Measurements from ENCODE around the gene DYRK4. TPM values are rescaled to one million over a fixed set of nuclear protein-coding genes. Genes with fewer than 3 reads are reported as not detected.

Gene DYRK4
- total RNA-seq, 2 experiments from 2014 or later, result 35.0 TPM

DNA sequence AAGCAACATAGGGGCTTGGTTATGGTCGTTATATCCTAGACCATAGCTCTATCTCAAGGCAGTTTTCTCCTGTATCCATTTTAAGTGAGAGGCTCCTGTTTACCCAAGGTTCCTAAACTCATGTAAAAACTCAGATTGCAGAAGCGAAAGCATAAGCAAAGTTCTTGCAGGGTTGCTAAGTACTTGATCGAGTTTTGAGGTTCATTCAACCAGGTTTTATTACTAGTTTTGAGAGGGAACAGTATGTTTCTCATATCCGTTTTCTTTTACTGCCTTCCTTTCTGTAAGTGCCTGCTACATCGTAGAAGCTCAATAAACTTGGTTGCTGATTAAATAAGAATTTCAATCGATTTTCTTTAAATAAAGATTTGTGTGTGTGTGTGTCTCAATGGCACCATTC lies 81.7 kb downstream of the DYRK4 start:
- DNase-seq (no peak), ATAC-seq (no peak)
- Mint-ChIP-seq H3K4me3 (no peak overlapping the region), H3K27ac (no peak overlapping the region), H3K36me3 (ENCODE audit: low read depth) (no peaks in the 10 kb centered on the region), H3K4me1 (ENCODE audit: low read depth) (peaks cover 2% of the 10 kb centered on the region), H3K9me3 (no peaks in the 10 kb centered on the region), H3K27me3 (peaks cover 2% of the 10 kb centered on the region)
- TF ChIP-seq, protein P1, sequence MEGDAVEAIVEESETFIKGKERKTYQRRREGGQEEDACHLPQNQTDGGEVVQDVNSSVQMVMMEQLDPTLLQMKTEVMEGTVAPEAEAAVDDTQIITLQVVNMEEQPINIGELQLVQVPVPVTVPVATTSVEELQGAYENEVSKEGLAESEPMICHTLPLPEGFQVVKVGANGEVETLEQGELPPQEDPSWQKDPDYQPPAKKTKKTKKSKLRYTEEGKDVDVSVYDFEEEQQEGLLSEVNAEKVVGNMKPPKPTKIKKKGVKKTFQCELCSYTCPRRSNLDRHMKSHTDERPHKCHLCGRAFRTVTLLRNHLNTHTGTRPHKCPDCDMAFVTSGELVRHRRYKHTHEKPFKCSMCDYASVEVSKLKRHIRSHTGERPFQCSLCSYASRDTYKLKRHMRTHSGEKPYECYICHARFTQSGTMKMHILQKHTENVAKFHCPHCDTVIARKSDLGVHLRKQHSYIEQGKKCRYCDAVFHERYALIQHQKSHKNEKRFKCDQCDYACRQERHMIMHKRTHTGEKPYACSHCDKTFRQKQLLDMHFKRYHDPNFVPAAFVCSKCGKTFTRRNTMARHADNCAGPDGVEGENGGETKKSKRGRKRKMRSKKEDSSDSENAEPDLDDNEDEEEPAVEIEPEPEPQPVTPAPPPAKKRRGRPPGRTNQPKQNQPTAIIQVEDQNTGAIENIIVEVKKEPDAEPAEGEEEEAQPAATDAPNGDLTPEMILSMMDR (IDR thresholded peaks at IDR 0.05), result no peak
- intact Hi-C loops (cut with micrococcal nuclease), result no loop called here
- POLR2A ChIA-PET, result no interaction called here
- CTCF ChIA-PET, result interaction anchor here (1.2 to 1.6 kb wide), 3 partner anchors 9 to 114 kb away, joined by 3 read pairs; no protein-coding TSS in a partner anchor

DNA sequence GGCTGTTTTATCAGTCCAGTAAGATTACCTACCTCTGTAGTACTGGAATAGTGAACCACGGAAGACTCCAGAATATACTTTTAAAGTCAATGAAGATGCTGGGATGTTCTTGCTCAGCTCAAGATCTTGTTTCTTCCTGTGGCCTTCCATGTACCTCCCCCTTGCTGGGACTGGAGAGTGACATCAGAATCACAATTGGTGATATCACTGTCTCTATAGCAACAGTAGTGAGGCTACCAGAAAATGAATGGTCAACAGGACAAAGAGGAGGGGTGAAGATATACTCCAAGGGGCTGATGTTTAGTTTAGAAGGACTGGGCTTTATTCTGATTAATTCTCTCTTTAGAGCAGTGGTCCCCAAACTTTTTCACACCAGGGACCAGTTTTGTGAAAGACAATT lies 83.0 kb downstream of the DYRK4 start:
- DNase-seq (no peak), ATAC-seq (no peak)
- no peak overlapping the region for H3K4me3 Mint-ChIP-seq
- TF ChIP-seq, protein P1 (IDR thresholded peaks at IDR 0.05), result no peak
- POLR2A ChIA-PET, result no interaction called here
- no peak overlapping the region for H3K27ac Mint-ChIP-seq
- H3K9me3 Mint-ChIP-seq, result no peaks in the 10 kb centered on the region
- no peaks in the 10 kb centered on the region for H3K36me3 Mint-ChIP-seq (ENCODE audit: low read depth)
- H3K27me3 Mint-ChIP-seq, result no peaks in the 10 kb centered on the region
- CTCF ChIA-PET, result interaction anchor here (1.6 kb wide), 1 partner anchor 39 kb away, joined by 3 read pairs; no protein-coding TSS in a partner anchor
- intact Hi-C loops (cut with micrococcal nuclease), result no loop called here
- H3K4me1 Mint-ChIP-seq (ENCODE audit: low read depth), result peaks cover 7% of the 10 kb centered on the region

DNA sequence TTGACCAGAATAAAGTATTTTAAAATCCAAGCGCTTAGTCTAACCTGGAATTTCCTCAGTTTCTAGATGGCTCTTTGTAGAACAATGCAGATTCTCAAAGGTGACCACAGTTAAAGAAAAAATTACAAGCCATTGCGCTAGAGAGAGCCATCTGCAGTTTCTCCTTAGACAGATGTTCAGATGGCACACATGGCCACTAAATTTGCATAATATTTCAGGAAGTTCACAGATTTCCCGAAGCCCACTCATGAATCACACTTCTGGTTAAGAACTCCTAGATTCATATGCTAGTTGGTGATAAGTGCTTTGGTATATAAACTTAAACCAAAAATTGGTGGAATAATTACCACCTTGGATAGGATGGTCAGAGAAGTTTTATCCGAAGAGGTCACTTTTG lies 86.1 kb downstream of the DYRK4 start:
- intact Hi-C loops (cut with micrococcal nuclease), result no loop called here

DNA sequence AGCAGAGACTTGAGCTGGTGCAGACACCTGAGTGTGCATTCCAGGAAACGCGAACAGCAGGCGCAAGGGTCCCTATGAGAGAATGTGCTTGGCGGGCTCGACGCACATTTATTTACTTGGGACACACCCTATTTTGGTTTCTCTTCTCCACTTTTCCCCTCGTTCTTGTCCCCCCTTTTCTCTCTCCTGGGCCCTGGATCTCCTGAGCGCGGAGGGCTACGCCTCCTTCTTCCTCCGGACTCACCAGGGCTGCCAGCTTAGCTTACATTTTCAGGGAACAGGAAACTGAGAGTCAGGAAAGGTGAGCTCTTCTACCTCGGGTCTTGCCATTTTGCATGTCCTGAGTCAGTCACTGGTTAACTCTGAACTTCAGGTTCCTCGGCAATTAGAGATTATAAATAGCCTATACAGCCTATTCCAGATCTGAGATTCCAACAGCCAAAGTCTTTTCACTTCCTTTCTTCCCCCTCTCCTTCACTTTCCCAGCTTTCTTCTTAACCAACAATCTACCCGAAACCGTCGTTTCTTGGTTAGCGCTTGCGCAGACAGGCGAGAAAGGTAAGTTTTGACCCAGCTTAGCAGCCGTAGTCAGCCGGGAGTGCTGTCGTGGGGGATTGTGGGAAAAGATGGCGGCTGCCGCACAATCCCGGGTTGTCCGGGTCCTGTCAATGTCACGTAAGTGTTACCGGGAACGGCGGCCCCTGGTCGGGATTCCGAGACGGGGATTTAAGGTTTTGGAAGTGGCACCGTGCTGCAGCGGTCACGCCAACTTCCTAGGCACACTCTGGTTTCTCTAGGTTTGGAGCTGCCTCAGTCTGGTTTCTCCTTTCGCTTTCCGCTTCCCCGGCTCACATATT lies 86.7 kb downstream of the DYRK4 start, which contains the start of the genes AKAP3 and NDUFA9:
Gene AKAP3 (minus strand): TSS at position 551 of the 857 bp plus-strand sequence. CDS start 10,855 bp downstream, outside the sequence.
Gene NDUFA9 (plus strand): TSS at position 614 of the 857 bp plus-strand sequence. CDS start 13 bp downstream, at position 627.
- TF ChIP-seq, protein P1 (IDR thresholded peaks at IDR 0.05), result no peak
- Mint-ChIP-seq H3K4me1 (ENCODE audit: low read depth) (peaks cover 34% of the 10 kb centered on the region), H3K27ac (peak within 1 kb of the TSS; percentile 93), H3K36me3 (ENCODE audit: low read depth) (no peaks in the 10 kb centered on the region), H3K9me3 (no peaks in the 10 kb centered on the region), H3K27me3 (no peaks in the 10 kb centered on the region), H3K4me3 (peak within 1 kb of the TSS; percentile 91)
- intact Hi-C loops (cut with micrococcal nuclease), result no loop called here
- ChIA-PET CTCF (interaction anchor here (1.1 to 2.0 kb wide), 4 partner anchors 13 to 207 kb away, joined by 3 to 6 read pairs (median 4); no protein-coding TSS in a partner anchor), POLR2A (interaction anchor here (0.6 to 1.9 kb wide), 9 partner anchors 9 to 597 kb away, joined by 3 to 8 read pairs (median 4); no protein-coding TSS in a partner anchor)
- DNase-seq (peak; percentile 86), ATAC-seq (peak; percentile 96)

More for the DNA sequence above, 86.1 kb downstream of the DYRK4 start:
- no peak for ATAC-seq
- Mint-ChIP-seq H3K27me3 (no peaks in the 10 kb centered on the region), H3K4me3 (peak overlapping the region; percentile 91), H3K27ac (peak overlapping the region; percentile 93), H3K9me3 (no peaks in the 10 kb centered on the region), H3K4me1 (ENCODE audit: low read depth) (peaks cover 28% of the 10 kb centered on the region), H3K36me3 (ENCODE audit: low read depth) (no peaks in the 10 kb centered on the region)
- TF ChIP-seq, protein P1 (IDR thresholded peaks at IDR 0.05), result no peak
- no peak for DNase-seq
- ChIA-PET POLR2A (interaction anchor here (0.8 to 1.9 kb wide), 4 partner anchors 8 to 150 kb away, joined by 3 to 8 read pairs (median 4); no protein-coding TSS in a partner anchor), CTCF (interaction anchor here (1.1 to 2.0 kb wide), 3 partner anchors 13 to 207 kb away, joined by 3 to 6 read pairs (median 4); no protein-coding TSS in a partner anchor)

Measured in activated CD8-positive, alpha-beta T cell treated with anti-CD3 and anti-CD28 coated beads for 36 hours (primary cell).